B cell (primary cell): ENCODE results near the gene OR10J4. TPM values are rescaled to one million over a fixed set of nuclear protein-coding genes. Genes with fewer than 3 reads are reported as not detected.
"Not testable (repeated sequence)": the region's sequence is repeated elsewhere in the genome, so short reads cannot be mapped to it uniquely, and the experiment has no call there.

Source experiments
- ATAC-seq: fragments of 200-7000 bp; cut with Tn5 transposase; one replicate; pipeline ENCODE4 v1.10.0; 2021; ENCODE audit warnings: low read depth, mild to moderate bottlenecking, moderate number of reproducible peaks, moderate library complexity
- CTCF ChIA-PET: fragments of 350-600 bp; sonication (Branson Sonifier 250); formaldehyde crosslinking; loops from one replicate; lab custom pipeline; 2021; ENCODE audit warnings: antibody characterized with exemption, inconsistent platforms; lab: Charles Lee
- POLR2A ChIA-PET: fragments of 350-600 bp; sonication (Branson Sonifier 250); formaldehyde crosslinking; loops from one replicate; lab custom pipeline; 2021; ENCODE audit warnings: antibody characterized with exemption; lab: Charles Lee
- DNase-seq: peaks from one replicate; pipeline ENCODE4 v3.0.0; 2013
- H2AFZ ChIP-seq: 2 replicates; pipeline ENCODE4 v1.6.1; 2012; ENCODE audit warnings: mild to moderate bottlenecking, low read depth, low read length; ENCODE audit not compliant: insufficient read depth, poor library complexity, severe bottlenecking
- H3K27ac ChIP-seq, 2 donors: 1 replicate in 1 of 2; 2 replicates in 1 of 2; pipeline ENCODE4 v1.5.1; 2012 to 2013; ENCODE audit warnings: low read length in 2 of 2, mild to moderate bottlenecking in 2 of 2, moderate library complexity in 1 of 2
- H3K27me3 ChIP-seq, 4 experiments: fragments of 200-600 bp in 1 of 4; sonication (generic) in 1 of 4; replicated peaks in 1 of 4; 1 replicate in 2 of 4; 2 replicates in 2 of 4; pipeline versions ENCODE4 v1.6.1 to v1.7.0; 2013 to 2016; ENCODE audit warnings: low read length in 3 of 4, mild to moderate bottlenecking in 2 of 4, mixed read lengths in 1 of 4, moderate library complexity in 1 of 4; ENCODE audit not compliant: insufficient read depth in 4 of 4, control insufficient read depth in 3 of 4; ENCODE audit errors: control extremely low read depth in 1 of 4
- H3K36me3 ChIP-seq, 2 experiments: replicated peaks in 1 of 2; 1 replicate in 1 of 2; 2 replicates in 1 of 2; pipeline versions ENCODE4 v1.6.1 to v1.7.1; 2013; ENCODE audit warnings: low read length in 1 of 2; ENCODE audit not compliant: insufficient read depth in 2 of 2, control insufficient read depth in 1 of 2; ENCODE audit errors: control extremely low read depth in 1 of 2, extremely low read depth in 1 of 2
- H3K4me1 ChIP-seq, 2 donors: fragments of 200-600 bp in 1 of 2; sonication (generic) in 1 of 2; 1 replicate in 1 of 2; 2 replicates in 1 of 2; pipeline versions ENCODE4 v1.5.1 to v1.6.1; 2013 to 2017; ENCODE audit warnings: low read length in 2 of 2; ENCODE audit not compliant: control insufficient read depth in 2 of 2, insufficient read depth in 2 of 2
- H3K4me2 ChIP-seq: replicated peaks from 2 replicates; pipeline ENCODE3; 2012; ENCODE audit warnings: mild to moderate bottlenecking, low read depth, low read length; ENCODE audit not compliant: poor library complexity, severe bottlenecking
- H3K4me3 ChIP-seq, 5 experiments: fragments of 200-600 bp in 1 of 5; sonication (generic) in 1 of 5; 1 replicate in 3 of 5; 2 replicates in 2 of 5; pipeline versions ENCODE4 v1.5.1 to v1.7.0; 2011 to 2016; ENCODE audit warnings: low read length in 4 of 5, mild to moderate bottlenecking in 4 of 5, low read depth in 2 of 5, control low read depth in 1 of 5, moderate library complexity in 1 of 5; ENCODE audit not compliant: insufficient read depth in 1 of 5; ENCODE audit errors: control extremely low read depth in 1 of 5, extremely low read depth in 1 of 5
- H3K79me2 ChIP-seq: fragments of 200-600 bp; sonication (generic); one replicate; pipeline ENCODE4 v1.6.0; 2016; ENCODE audit warnings: low read length; ENCODE audit not compliant: control insufficient read depth, insufficient read depth
- H3K9ac ChIP-seq: fragments of 200-600 bp; sonication (generic); 2 replicates; pipeline ENCODE4 v1.6.1; 2017; ENCODE audit warnings: mild to moderate bottlenecking, low read length, moderate library complexity
- H3K9me3 ChIP-seq, 3 donors: one replicate each; pipeline versions ENCODE4 v1.6.1 to v1.7.1; 2013; ENCODE audit warnings: low read length in 2 of 3; ENCODE audit not compliant: control insufficient read depth in 2 of 3, insufficient read depth in 1 of 3; ENCODE audit errors: control extremely low read depth in 1 of 3
- H4K20me1 ChIP-seq: 2 replicates; pipeline ENCODE4 v1.6.0; 2012; ENCODE audit warnings: mild to moderate bottlenecking, low read length; ENCODE audit not compliant: insufficient read depth, control insufficient read depth, poor library complexity, severe bottlenecking
- H3K27ac Mint-ChIP-seq: one replicate; pipeline ENCODE4 v1.8.0; 2021; ENCODE audit warnings: mixed read lengths
- H3K27me3 Mint-ChIP-seq: one replicate; pipeline ENCODE4 v1.8.0; 2021; ENCODE audit warnings: mixed read lengths
- H3K4me1 Mint-ChIP-seq: one replicate; pipeline ENCODE4 v1.8.0; 2021; ENCODE audit warnings: mixed read lengths
- H3K4me3 Mint-ChIP-seq: one replicate; pipeline ENCODE4 v1.8.0; 2021; ENCODE audit warnings: mixed read lengths
- H3K9me3 Mint-ChIP-seq: one replicate; pipeline ENCODE4 v1.8.0; 2022; ENCODE audit warnings: mixed read lengths; ENCODE audit not compliant: insufficient read depth
- CTCF ChIP-seq: fragments of 200-600 bp; IDR thresholded peaks from one replicate; pipeline ENCODE4 v1.8.0; 2022; ENCODE audit warnings: antibody characterized with exemption, mild to moderate bottlenecking
- EZH2 ChIP-seq: IDR thresholded peaks from 2 replicates; pipeline ENCODE4 v1.6.1; 2012; ENCODE audit warnings: borderline replicate concordance, low read depth, mild to moderate bottlenecking, moderate library complexity, low read length; ENCODE audit not compliant: insufficient read depth, poor library complexity, severe bottlenecking
- WGBS: methylation state at CpG from one replicate; pipeline ENCODE4 v1.1.5; 2013; ENCODE audit warnings: missing lambda C conversion rate; ENCODE audit not compliant: insufficient coverage; 5-methylcytosine and 5-hydroxymethylcytosine counted together
- intact Hi-C: fragments of 100-400 bp; cut with micrococcal nuclease; formaldehyde crosslinking; loops from one replicate; pipeline ENCODE4 v1.10.0; 2022
- polyA plus RNA-seq: library from polyadenylated mRNA; depleted of rRNA; stranded (reverse); fragments of >200 nt; gene quantifications from 2 replicates; pipeline ENCODE4 v1.2.3, GENCODE V29; 2012
- total RNA-seq, 2 donors: library from RNA; stranded (reverse); fragments of 120-200 nt in 1 of 2; gene quantifications; 1 replicate in 1 of 2; 2 replicates in 1 of 2; pipeline versions ENCODE4 v1.2.3 to v1.2.4, GENCODE V29; 2013 to 2022

The OR10J4 gene
- total and polyA plus RNA-seq, 2 donors (not counting 1 experiment from before 2014, with no cell fraction given), result not detected

- ChIA-PET POLR2A (no interaction called here), CTCF (no interaction called here)
- Histone ChIP-seq H3K36me3 (no peaks in the 10 kb centered on the region), H3K9me3 (peaks cover 0 to 4% (median 0%) of the 10 kb centered on the region in 3 donors), H4K20me1 (no peaks in the 10 kb centered on the region), H3K27ac (no peak overlapping the region), H3K9ac (no peak overlapping the region), H3K4me1 (no peaks in the 10 kb centered on the region), H3K27me3 (peaks cover 0 to 5% (median 0%) of the 10 kb centered on the region in 4 experiments), H2AFZ (no peak overlapping the region), H3K4me3 (no peak overlapping the region), H3K4me2 (no peak overlapping the region), H3K79me2 (no peaks in the 10 kb centered on the region)
- TF ChIP-seq CTCF (no peak), EZH2 (no peak)
- Mint-ChIP-seq H3K4me1 (no peaks in the 10 kb centered on the region), H3K27me3 (peaks cover 19% of the 10 kb centered on the region), H3K9me3 (no peaks in the 10 kb centered on the region), H3K27ac (no peak overlapping the region), H3K4me3 (no peak overlapping the region)
- ATAC-seq (no peak), DNase-seq (no peak)
- intact Hi-C loops, result no loop called here
These were observed 12.5 kb downstream of the OR10J4 start for GRCh38 chr1:159444511-159444910.

DNA sequence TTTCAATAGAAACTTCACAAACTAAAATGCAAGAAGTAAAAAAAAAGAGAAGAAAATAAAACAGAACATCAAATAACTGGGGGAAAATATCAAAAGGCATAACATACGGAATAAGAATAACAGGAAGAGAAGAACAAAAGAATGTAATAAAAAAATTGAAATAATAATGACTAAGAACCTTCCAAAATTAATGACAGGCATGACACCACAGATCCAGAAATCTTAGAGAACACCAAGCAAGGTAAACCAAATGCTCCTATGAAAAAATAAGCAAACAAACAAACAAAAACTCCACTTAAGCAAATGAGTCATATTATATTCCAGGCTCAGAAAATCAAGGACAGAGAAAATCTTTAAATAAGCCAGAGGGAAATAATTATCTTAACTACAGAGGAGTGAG, 16.2 kb downstream of the OR10J4 start:
- no peak overlapping the region for H3K4me3 Mint-ChIP-seq
- H3K27ac Mint-ChIP-seq, result no peak overlapping the region
- DNase-seq, result no peak
- Histone ChIP-seq H3K36me3 (no peaks in the 10 kb centered on the region), H3K27ac (no peak overlapping the region), H3K27me3 (no peaks in the 10 kb centered on the region), H3K4me2 (no peak overlapping the region), H4K20me1 (no peaks in the 10 kb centered on the region), H3K4me3 (no peak overlapping the region), H3K79me2 (no peaks in the 10 kb centered on the region), H3K9ac (no peak overlapping the region), H3K4me1 (no peaks in the 10 kb centered on the region), H2AFZ (no peak overlapping the region), H3K9me3 (peaks cover 0 to 7% (median 1%) of the 10 kb centered on the region in 3 donors)
- POLR2A ChIA-PET, result no interaction called here
- peaks cover 2% of the 10 kb centered on the region for H3K9me3 Mint-ChIP-seq
- ATAC-seq, result no peak
- peaks cover 1% of the 10 kb centered on the region for H3K27me3 Mint-ChIP-seq
- no peak for TF ChIP-seq EZH2
- no peak for TF ChIP-seq CTCF
- no peaks in the 10 kb centered on the region for H3K4me1 Mint-ChIP-seq
- CTCF ChIA-PET, result no interaction called here
- WGBS, result no CpG with 5 or more reads among the region's 1 CpG
- intact Hi-C loops, result no loop called here

DNA sequence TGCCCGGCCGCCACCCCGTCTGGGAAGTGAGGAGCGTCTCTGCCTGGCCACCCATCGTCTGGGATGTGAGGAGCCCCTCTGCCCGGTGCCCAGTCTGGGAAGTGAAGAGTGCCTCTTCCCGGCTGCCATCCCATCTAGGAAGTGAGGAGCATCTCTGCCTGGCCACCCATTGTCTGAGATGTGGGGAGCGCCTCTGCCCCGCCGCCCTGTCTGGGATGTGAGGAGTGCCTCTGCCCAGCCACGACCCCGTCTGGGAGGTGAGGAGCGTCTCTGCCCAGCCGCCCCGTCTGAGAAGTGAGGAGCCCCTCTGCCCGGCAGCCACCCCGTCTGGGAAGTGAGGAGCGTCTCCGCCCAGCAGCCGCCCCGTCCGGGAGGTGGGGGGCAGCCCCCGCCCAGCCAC, 17.6 kb downstream of the OR10J4 start:
- WGBS, result 91% methylated on average over 8 of the region's 23 CpGs
- CTCF ChIA-PET, H3K4me3 Mint-ChIP-seq, H3K4me2 ChIP-seq, H3K27me3 Mint-ChIP-seq, H2AFZ ChIP-seq, POLR2A ChIA-PET, H4K20me1 ChIP-seq, DNase-seq, H3K27ac ChIP-seq, H3K4me1 ChIP-seq, H3K4me3 ChIP-seq, intact Hi-C loops, H3K9me3 ChIP-seq, H3K9me3 Mint-ChIP-seq, ATAC-seq, H3K4me1 Mint-ChIP-seq, H3K36me3 ChIP-seq, H3K9ac ChIP-seq, H3K27ac Mint-ChIP-seq, H3K27me3 ChIP-seq, H3K79me2 ChIP-seq: not testable (repeated sequence)
